HG03135 (cell line): ENCODE data around the gene IPO13.

Source experiments
- ATAC-seq: cut with Tn5 transposase; IDR thresholded peaks from one replicate; pipeline ENCODE4 v1.9.1; 2021; ENCODE audit warnings: mild to moderate bottlenecking, moderate library complexity; ENCODE audit not compliant: unreplicated experiment

The IPO13 gene, protein sequence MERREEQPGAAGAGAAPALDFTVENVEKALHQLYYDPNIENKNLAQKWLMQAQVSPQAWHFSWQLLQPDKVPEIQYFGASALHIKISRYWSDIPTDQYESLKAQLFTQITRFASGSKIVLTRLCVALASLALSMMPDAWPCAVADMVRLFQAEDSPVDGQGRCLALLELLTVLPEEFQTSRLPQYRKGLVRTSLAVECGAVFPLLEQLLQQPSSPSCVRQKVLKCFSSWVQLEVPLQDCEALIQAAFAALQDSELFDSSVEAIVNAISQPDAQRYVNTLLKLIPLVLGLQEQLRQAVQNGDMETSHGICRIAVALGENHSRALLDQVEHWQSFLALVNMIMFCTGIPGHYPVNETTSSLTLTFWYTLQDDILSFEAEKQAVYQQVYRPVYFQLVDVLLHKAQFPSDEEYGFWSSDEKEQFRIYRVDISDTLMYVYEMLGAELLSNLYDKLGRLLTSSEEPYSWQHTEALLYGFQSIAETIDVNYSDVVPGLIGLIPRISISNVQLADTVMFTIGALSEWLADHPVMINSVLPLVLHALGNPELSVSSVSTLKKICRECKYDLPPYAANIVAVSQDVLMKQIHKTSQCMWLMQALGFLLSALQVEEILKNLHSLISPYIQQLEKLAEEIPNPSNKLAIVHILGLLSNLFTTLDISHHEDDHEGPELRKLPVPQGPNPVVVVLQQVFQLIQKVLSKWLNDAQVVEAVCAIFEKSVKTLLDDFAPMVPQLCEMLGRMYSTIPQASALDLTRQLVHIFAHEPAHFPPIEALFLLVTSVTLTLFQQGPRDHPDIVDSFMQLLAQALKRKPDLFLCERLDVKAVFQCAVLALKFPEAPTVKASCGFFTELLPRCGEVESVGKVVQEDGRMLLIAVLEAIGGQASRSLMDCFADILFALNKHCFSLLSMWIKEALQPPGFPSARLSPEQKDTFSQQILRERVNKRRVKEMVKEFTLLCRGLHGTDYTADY

DNA sequence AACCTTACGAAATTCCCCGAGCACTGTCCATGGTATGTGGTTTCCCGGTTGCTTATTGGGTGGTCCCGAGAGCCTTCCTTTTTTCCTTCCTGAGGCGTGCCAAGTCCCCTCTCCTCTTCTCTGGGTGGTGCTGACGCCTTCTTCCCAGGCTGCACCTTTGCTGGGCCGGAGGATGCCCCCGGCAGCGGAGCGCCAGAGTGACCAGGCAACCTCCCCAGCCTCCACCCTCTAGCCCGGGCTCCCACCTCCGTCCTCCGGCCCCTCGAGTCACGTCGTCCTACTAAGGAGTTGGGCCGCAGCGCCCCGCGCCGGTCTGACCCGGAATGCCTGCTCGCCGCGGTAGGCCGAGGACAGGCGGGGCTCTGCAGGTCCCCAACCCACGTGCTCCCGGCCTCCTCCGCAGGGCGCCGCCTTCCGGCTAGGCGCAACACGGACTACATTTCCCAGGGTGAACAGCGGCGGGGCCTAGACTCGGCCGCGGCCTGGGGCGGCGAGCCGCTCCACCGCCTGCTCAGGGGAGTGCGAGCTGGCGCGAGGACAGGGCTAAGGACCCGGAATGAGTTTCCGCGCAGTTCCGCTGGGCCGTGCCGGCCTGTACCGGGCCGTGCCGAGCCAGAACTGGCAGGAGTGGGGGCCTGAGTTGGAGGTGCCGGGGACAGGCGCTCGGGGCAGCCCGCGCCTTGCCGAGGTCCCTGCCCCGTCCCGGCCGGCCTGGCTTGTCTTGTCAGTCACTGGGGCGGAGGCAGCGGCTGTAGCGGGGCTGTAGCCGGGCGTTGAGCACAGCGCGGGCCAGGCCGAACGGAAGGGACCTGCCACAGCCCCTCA, at the start of gene IPO13:
IPO13 (plus strand) TSS at position 715 of the 825 bp plus-strand sequence. CDS start 651 bp downstream, outside the sequence.
- peak; percentile 91 for ATAC-seq

DNA sequence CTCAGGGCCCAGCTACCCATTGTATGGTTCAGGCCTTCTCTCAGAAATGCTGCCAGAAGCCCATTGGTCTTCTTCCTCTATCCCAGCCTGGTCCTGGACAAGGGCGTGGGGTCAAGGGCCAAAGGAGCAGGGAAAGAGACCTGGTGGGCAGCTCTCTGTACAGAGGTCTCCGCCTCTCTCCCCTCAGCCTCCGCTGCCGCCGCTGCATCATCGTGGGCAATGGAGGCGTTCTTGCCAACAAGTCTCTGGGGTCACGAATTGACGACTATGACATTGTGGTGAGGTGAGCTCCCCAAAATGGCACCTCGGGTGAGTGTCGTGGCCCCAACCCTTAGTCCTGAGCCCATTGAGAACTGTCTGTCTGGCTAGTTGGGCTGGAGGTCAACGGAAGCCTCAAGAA, 47.8 kb upstream of the IPO13 start:
- ATAC-seq: no peak

DNA sequence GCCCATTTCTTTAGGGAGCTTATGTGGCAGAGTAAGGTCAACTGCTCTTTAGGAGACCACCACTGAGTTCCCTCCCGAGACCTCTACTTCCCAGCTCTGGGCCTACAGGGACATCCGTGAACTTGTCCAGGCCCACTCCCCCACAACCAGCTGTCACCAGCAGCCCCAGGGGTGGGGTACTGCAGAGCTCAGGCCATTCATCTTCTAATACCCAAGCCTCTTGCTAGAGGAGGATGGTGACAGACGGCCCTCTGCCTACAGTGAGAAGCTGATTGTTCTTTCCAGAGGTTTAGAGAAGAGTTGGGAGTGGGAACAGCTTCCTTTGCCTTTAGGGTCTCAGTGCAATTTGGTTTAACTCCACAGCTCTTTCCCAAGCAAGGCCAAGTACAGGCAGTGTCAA, 46.4 kb upstream of the IPO13 start:
- no peak for ATAC-seq

DNA sequence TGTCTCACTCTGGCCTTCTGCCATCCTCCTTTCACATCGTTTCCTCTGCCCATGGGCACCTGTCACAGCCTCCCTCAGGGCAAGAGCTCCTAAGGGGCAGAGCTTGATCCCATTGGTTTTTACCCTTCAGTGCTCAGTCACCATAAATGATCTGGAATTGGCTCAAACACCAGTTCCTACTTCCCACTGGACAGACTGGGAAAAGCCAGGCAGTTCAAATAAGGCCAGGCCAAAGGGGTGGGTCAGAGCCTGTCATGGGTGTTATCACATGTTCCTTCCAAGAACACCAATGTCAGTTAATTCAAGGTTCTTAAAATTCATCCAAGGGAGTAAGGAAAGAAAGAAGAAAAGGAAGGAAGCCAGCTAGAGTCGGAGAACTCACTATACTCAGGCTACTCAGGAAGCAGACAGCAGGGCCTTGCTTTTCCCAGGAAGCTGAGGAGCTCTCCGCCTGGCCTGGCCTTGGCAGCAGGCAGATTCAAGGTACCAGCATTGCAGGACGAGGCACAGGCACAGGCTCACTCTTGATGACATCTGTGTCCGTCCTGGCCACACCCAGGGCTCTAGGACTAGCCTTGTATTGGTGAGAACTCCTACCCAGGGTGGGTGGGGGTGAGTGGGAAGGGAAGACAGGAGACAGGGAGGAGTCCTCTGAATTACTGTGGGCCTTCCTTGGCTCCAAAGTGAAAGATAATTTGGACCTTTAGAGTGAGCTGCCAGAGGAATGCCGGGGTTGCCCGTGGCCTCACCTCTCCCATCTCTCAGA, 45.4 kb upstream of the IPO13 start:
- no peak for ATAC-seq

DNA sequence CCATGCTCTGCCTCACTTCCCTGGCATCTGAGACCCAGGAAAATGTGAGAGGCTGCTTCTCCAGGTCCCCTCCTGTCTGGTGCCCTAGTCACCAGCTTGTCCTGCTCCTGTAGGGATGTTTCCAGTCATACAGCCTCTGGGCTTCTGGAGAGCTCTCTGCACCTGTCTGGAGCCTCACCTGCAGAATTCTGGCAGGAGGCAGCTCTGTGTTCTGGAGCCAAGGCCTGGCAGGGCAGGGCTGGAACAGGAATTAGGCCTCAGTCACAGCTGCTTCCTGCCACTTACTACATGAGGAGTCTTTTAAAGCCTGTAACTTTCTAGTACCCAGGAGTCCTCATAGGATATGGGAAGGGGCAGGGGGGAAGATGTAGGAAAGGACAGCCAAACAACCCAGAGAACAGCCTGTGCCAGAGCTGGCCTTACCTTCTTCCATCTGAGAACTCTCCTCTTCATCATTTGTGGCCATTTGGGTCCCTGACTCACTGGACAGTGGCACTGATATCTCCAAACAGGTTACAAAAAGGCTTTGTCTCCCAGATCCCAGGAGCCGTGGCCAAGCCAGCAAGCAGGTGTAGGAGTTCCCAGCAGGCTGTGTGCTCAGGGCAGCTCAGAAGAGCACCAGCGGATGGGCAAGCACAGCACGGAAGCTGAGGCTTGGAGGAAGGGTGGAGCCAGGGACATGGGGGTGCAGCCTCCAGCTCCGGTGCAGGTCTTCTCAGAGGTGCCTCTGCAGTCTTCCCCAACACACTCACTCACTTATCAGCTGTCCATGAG, 44.5 kb upstream of the IPO13 start:
- no peak for ATAC-seq

DNA sequence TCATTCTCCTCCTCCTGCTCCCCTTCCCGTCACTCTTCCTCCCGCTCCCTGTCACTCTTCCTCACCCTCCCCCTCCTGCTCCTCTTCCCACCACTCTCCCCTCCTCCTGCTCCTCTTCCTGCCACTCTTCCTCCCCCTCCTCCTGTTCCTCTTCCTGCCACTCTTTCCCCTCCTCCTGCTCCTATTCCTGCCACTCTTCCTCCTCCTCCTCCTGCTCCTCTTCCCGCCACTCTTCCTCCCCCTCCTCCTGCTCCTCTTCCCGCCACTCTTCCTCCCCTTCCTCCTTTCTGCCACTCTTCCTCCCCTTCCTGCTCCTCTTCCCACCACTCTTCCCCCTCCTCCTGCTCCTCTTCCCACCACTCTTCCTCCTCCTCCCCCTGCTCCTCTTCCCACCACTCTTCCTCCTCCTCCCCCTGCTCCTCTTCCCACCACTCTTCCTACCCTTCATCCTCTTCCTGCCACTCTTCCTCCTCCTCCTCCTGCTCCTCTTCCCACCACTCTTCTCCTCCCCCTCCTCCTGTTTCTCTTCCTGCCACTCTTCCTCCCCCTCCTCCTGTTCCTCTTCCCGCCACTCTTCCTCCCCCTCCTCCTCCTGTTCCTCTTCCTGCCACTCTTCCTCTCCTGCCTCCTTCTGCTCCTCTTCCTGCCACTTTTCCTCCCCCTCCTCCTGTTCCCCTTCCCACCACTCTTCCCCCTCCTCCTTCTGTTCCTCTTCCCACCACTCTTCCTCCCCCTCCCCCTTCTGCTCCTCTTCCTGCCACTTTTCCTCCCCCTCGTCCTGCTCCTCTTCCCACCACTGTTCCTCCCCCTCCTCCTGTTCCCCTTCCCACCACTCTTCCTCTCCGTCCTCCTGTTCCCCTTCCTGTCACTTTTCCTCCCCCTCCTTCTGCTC, 41.8 kb upstream of the IPO13 start:
- no peak for ATAC-seq

DNA sequence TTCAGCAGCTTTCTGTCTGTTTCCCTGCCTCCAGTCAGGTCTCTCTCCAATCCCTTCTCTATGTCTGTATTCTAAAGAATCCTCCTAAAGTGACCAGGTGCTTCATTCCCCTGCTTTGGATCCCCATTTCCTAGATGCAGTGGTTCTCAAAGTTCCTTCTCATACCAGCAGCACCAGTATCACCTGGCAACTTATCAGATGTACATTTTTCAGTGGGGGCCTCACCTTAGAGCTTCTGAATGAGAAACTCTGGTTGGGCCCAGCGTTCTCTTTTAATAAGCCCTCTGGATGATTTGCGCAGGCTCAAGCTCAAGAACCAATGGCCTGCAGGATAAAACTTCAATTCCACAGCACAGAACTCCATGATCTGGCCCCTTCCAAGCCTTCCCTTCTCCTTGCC, 38.5 kb upstream of the IPO13 start:
- ATAC-seq: no peak

DNA sequence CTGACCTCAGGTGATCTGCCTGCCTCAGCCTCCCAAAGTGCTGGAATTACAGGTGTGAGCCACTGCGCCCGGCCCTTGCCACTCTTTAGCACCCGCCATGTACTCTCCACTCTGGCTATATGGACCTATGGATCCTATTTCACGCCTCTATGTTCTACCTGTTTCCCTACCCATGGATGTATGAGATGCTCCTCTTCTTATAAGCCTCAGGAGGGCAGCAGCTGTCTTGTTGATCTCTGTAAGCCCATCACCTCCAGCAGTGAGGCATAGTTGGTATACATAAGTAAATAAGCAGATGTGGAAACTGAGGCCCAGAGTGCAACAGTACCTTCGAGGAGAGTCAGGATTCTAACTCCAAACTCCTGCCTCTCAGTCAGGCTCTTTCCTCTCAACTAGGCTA, 37.9 kb upstream of the IPO13 start:
- ATAC-seq: no peak

DNA sequence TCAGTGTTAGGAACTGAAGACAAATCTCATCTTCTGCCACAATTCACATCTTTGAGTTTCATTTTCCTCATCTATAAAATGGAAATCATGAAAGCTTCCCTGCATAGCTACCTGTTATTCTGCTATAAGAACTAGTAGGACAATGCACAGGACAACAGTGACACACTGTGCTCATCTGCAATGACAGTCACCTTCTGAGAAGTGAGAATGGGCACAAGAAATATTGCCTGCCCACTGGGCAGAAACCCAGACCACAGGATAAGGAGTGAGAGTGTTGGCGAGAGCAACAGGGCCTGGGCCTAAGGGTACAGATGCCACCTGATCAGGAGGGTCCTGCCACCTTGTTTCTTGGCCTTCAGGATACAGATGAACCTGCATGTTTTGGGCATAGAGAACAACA, 36.4 kb upstream of the IPO13 start:
- ATAC-seq: no peak

DNA sequence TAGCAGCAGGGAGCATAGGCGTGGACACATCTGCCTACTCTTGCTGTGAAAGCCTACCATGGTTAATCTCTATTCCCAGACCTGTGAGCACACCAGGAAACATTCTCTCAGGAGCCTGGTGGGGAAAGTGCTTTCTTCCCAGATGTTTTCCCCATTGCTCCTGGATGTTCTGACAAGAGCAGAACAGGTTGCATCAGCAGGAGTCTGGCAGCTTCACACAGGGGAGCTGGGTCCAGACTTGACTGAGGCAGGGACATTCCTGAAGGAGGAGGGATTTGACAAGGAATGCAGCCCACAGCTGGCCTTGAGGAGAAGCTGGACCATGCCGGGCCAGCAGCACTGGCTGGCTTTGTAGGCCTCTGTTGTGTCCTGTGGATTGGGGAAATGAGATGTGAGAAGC, 34.1 kb upstream of the IPO13 start:
- ATAC-seq: no peak

DNA sequence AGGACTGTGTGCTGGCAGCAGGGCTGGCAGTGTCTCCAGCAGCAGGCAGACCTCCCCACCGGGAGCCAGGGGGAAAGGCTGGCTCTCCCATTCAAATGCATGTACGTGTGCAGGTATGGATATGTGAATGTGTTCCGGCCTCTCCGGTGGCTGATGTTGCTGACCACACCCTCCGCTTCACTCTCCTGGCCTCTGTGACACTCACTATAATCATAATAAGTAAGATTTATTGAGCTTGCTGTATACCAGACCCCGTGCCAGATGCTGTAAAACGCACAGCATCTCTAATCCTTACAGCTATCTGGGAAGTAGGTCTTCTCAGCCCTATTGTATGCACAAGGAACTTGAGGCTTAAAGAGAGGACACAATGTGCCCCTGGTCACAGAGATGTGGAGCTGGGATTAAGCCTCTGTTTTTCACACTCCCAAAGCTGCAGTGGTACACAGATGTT, 33.7 kb upstream of the IPO13 start:
- no peak for ATAC-seq

DNA sequence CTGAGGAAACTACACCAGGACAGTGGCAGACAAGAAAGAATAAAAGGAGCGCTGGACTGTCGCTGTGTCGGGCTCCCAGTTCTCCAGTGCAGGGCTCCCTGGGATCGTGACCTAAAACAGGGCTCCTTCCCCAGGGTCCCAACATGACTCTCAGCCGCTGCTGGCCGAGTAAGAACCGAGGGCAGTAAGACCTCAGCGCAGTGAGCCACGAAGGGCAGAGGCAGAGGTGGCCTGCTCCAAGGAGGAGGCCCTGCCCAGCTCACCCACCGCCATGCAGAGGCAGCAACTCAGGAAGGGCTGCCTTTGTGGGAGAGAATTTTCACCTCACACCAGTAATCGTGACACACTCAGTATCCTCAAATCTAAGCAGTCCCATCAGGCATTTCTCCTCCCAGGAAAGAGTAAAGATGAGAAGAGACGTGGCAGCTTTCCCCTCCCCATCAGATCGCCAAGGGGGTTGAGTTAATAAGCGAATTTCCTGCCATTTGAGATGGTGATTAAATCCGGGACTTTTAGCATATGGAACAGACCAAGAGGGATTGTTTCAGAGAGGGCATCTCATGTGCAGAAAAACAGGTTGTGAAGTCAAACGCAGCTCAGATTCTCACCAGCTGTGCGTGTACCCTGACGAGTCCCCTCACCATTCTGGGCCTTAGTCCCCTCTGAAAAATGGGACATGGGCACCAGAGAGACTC, 32.9 kb upstream of the IPO13 start:
- ATAC-seq: no peak

DNA sequence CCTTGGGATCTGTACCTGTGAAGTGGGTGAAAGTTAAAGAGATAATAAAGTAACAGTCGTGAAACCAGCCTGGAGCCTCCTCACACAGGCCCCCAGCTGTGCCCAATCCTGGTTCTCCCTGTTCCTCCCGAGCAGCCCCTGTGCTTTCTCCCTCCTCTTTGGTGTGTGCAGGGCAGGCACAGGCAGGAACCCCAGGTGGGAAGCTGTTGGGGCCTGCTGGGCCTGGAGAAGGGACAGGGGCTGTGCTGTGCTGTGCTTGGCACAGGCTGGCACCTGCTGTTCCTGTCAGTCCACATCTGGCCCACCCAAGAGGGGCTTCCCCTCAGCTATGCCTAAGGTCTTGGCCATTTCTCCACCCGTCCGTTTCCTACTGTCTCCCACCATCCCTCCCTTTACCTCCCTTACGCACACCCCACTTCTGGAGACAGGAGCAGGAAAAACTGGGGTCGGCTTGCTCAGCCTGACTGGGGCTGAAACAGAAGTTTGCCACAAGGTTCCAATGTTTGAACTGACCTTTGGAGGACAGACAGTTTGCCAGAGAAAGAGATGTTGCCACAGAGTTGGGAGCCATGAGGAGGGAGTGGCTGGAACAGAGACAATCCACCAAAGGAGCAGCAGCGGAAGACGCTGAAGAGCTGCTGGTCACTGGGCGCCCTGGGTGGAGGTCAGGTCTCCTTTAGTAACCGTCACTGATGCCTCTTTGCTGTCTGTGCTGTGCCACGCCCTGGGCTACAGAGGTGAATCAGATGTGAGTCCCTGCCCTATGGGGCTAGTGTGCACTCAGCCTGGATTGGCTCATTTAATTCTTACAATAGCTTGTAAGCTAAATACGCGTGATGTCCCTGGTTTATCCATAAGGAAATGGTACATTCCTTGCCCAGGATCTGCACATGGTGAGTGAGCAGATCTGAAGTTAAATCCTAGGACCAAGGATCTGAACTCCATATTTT, 31.9 kb upstream of the IPO13 start:
- no peak for ATAC-seq

DNA sequence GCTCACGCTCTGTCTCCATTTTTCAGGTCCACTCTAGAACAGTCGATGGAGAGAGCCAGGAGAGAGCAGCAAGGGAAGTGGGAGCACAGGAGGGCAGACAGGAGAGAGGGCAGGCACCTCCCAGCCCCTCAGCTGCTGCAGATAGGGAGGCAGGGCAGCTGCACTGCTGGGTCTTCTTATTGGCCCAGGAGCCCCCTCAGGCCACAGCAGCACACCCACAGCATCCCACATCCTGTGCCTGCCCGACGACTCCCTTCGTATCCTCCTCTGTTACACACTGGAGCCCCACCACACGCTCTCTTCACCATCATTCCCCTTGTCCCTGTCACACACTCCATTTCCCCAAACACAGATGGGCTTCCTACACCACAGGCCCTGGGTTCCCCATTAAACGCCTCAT, 26.8 kb upstream of the IPO13 start:
- no peak for ATAC-seq

DNA sequence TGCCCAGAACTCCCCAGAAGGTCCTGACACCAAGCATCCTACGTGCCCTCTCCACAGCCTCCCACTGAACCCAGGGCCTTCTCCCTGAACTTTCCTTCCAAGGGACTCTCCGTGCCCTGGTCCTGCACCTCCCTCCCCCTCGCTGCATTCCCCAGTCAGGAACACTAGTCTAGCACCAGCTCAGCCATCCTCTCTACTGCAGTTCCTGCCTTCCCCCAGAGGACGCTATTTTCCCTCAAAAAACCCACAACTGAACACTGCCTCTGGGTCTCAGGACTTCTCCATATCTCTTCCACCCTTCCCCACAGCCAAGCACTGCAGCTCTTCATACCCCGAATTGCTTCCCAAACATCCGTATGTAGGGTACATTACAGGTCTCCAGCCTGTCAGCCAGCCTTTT, 25.7 kb upstream of the IPO13 start:
- ATAC-seq: no peak

DNA sequence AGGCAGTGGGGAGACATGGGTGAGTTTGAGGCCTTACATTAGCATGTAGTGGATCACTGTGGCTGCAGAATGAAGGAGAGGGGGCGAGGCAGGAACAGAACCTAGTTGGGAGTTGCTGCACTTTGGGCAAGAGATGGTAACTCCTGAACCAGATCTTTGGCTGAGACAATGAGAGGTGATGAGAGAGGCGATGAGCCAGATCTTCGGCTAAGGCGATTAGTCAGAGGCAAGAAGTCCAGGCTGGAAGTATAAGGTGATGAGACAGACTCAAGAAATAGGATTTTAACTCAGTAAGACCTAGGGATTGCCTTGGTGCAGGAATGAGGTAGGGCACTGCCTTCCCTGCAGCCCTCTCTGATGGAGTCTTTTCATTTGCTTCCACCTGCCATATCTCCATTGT, 22.2 kb upstream of the IPO13 start:
- no peak for ATAC-seq

DNA sequence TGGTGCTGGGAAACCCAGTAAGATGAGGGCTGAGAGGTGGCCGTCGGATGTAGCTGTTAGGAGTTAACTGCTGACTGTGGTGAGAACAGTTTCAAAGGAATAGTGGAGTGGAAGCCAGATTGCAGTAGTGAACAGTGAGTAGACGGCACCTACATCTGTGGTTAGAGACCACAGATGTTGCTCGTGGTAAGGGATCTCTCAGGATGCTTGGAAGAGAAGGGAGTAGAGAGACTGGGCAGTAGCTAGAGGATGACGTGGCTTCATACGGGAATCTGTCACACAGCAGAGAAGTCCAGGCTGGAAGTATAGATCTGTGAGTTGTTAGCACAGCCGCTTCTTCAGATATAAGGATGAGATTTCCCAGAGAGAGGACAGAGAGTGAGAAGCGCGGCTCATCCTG, 20.9 kb upstream of the IPO13 start:
- no peak for ATAC-seq
